Activated naive CD4-positive, alpha-beta T cell treated with anti-CD3 and anti-CD28 coated beads for 36 hours (primary cell): ENCODE results near the gene KDM3A. TPM values are rescaled to one million over a fixed set of nuclear protein-coding genes. Genes with fewer than 3 reads are reported as not detected.
A peak's percentile ranks its signal among the peaks of the same experiment; 100 is the strongest.

Experiments
- CTCF ChIA-PET: fragments of 350-600 bp; sonication (Branson Sonifier 250); formaldehyde crosslinking; loops from one replicate; lab custom pipeline; 2021; ENCODE audit warnings: antibody characterized with exemption; lab: Charles Lee
- DNase-seq: peaks from one replicate; pipeline ENCODE4 v3.0.0-alpha.2; 2020
- H3K27ac Mint-ChIP-seq: one replicate; pipeline ENCODE4 v1.8.0; 2021; ENCODE audit warnings: mild to moderate bottlenecking, mixed read lengths
- H3K27me3 Mint-ChIP-seq: one replicate; pipeline ENCODE4 v1.8.0; 2021; ENCODE audit warnings: low read depth, mixed read lengths
- H3K36me3 Mint-ChIP-seq: one replicate; pipeline ENCODE4 v1.8.0; 2021; ENCODE audit warnings: low read depth, mixed read lengths
- H3K4me1 Mint-ChIP-seq: one replicate; pipeline ENCODE4 v1.8.0; 2021; ENCODE audit warnings: low read depth, mixed read lengths
- H3K4me3 Mint-ChIP-seq: one replicate; pipeline ENCODE4 v1.8.0; 2021; ENCODE audit warnings: mild to moderate bottlenecking, moderate library complexity, mixed read lengths
- H3K9me3 Mint-ChIP-seq: one replicate; pipeline ENCODE4 v1.8.0; 2021; ENCODE audit warnings: mixed read lengths
- intact Hi-C: fragments of 100-400 bp; cut with micrococcal nuclease; formaldehyde crosslinking; loops from one replicate; pipeline ENCODE4 v1.15.1; 2023
- total RNA-seq, 2 experiments: library from RNA; stranded (reverse); gene quantifications; one replicate each; pipeline ENCODE4 v1.2.3, GENCODE V29; 2021

The KDM3A gene, protein sequence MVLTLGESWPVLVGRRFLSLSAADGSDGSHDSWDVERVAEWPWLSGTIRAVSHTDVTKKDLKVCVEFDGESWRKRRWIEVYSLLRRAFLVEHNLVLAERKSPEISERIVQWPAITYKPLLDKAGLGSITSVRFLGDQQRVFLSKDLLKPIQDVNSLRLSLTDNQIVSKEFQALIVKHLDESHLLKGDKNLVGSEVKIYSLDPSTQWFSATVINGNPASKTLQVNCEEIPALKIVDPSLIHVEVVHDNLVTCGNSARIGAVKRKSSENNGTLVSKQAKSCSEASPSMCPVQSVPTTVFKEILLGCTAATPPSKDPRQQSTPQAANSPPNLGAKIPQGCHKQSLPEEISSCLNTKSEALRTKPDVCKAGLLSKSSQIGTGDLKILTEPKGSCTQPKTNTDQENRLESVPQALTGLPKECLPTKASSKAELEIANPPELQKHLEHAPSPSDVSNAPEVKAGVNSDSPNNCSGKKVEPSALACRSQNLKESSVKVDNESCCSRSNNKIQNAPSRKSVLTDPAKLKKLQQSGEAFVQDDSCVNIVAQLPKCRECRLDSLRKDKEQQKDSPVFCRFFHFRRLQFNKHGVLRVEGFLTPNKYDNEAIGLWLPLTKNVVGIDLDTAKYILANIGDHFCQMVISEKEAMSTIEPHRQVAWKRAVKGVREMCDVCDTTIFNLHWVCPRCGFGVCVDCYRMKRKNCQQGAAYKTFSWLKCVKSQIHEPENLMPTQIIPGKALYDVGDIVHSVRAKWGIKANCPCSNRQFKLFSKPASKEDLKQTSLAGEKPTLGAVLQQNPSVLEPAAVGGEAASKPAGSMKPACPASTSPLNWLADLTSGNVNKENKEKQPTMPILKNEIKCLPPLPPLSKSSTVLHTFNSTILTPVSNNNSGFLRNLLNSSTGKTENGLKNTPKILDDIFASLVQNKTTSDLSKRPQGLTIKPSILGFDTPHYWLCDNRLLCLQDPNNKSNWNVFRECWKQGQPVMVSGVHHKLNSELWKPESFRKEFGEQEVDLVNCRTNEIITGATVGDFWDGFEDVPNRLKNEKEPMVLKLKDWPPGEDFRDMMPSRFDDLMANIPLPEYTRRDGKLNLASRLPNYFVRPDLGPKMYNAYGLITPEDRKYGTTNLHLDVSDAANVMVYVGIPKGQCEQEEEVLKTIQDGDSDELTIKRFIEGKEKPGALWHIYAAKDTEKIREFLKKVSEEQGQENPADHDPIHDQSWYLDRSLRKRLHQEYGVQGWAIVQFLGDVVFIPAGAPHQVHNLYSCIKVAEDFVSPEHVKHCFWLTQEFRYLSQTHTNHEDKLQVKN (N-terminal part only)
- total RNA-seq = 10 to 100 TPM; 47.3 to 49.9 TPM

DNA sequence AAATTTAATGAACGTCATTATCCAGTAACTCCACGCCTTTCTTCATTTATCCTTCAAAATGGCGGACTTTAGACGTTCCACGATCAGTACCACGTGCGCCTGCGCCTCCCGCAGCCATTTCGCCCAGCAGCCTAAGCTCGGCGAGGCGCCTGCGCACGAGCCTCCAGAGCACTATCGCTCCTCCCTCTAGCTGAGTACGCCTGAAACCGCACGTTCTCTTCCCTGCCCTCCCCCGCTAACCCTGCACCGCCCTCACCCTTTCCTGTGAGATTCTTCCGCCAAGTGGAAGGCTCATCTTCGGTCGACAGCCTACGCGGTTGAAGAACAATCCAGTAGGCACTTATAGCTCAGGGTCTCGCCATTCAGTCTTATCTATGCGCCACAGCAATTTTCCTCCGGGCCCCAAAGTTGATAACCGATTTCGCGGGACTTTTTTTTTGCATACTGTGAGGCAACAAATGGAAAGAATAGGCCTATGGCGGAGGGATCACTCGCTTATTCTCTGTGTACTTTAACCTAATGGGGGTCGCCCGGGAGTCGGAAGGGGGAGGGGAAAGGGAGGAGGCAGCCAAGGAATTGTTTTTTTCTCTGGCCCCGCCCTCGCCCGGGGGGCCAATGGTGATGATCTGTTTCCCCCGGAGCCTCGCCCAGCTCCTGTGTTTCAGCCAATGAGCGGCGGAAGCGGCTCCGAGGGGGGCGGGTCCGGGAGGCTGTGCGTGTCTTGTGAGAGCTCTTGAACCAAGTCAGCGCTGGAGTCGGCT is at the start of gene KDM3A:
TSS of gene KDM3A (plus strand) at position 741 of the 761 bp plus-strand sequence. CDS start 677 bp downstream, outside the sequence.
- peak; percentile 100 for DNase-seq
- Mint-ChIP-seq H3K36me3 (peaks cover 21% of the 10 kb centered on the region), H3K27ac (peak within 1 kb of the TSS; percentile 100), H3K9me3 (peaks cover 20% of the 10 kb centered on the region), H3K4me3 (peak within 1 kb of the TSS; percentile 92), H3K27me3 (no peaks in the 10 kb centered on the region), H3K4me1 (peaks cover 37% of the 10 kb centered on the region)
- CTCF ChIA-PET = interaction anchor here (0.5 to 1.4 kb wide), 7 partner anchors 27 to 715 kb away, joined by 3 to 6 read pairs (median 3); no protein-coding TSS in a partner anchor
- intact Hi-C loops = loop anchor here (1.0 to 10.0 kb wide), 8 partner anchors 73 to 1004 kb away; partner anchors contain the start of genes C2orf68, CHMP3, RNF103 and ST3GAL5

DNA sequence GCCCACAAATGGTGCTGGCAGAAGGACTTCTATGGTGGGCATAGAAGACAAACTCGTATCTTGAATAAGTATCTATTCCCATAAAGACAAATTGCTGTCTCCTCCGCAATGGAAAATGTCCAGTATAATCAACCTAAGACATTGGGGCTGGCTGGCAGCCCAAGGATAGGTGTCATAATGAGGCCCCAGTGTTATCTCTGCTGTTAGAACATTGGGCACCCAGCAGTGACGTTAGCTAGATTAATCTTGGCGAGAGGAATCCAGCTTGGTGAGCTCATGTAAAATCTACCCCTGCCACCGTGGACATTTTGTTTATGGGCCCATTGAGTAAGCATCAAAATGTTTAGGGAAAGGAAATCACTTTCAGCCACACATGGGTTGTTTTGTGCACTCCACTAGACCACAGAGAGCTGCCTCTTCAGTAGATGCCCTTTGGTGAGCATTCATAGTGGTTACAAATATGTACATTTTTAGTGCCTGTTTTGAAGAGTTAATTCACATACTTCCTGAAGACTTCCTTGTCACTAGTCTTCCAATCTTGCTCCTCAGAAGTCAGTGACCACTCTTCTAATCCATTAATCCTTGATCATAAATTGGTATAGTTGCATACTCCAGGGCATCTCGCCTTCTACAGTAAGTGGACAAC is 48.2 kb upstream of the KDM3A start:
- H3K9me3 Mint-ChIP-seq = no peaks in the 10 kb centered on the region
- no peaks in the 10 kb centered on the region for H3K27me3 Mint-ChIP-seq
- no peaks in the 10 kb centered on the region for H3K36me3 Mint-ChIP-seq
- H3K27ac Mint-ChIP-seq = peak overlapping the region; percentile 71
- H3K4me3 Mint-ChIP-seq = no peak overlapping the region
- intact Hi-C loops = loop anchor here (1.0 to 10.0 kb wide), 4 partner anchors 49 to 412 kb away; partner anchors contain the start of gene CHMP3
- CTCF ChIA-PET = interaction anchor here (1.4 kb wide), 2 partner anchors 23 to 41 kb away, joined by 3 to 4 read pairs; no protein-coding TSS in a partner anchor
- peaks cover 17% of the 10 kb centered on the region for H3K4me1 Mint-ChIP-seq
- DNase-seq = no peak

DNA sequence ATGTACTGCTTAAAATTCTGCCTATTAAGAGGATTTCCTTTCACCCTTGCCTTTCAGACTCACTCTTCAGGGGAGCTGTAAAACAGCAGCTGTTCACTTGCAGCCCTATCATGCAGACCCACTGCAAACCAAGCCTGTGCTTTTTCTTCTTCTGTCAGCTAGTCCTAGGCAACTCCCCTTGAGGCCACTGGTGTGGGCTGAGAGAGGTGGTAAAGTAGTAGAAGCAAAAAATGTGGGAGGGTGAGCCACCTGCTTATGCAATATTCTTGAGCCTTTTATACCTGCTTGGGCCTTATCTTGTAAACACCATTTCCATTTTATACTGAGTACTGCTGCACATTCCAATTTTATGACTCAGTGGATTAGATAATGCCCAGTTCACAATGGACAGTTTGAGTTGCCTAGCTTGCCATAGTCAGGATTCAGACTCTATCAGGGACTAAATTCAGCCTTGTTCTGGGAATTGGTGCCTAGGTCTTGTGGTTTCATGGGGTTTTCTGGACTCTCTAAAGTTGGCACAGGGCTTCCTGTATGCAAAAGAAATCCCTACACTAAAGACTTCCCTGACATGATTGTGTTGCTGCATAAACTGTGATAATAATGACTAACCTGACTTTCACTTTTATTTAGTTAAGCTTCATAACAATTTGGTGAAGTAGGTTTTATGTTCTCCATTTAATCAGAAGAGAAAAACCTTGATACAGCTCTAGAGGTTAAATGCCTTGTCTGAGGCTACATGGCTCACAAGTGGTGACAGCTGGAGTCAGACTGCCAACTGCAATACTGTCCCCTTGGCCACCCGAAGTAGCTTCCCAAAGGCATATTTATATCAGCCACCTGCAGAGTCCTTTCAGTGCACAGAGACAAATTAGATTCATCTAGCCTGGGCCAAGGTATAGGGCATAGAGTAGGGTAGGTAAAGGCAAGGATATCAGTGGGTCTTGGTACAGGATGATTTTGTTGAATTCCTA is 47.4 kb upstream of the KDM3A start:
- no peaks in the 10 kb centered on the region for H3K9me3 Mint-ChIP-seq
- no peaks in the 10 kb centered on the region for H3K27me3 Mint-ChIP-seq
- H3K4me1 Mint-ChIP-seq = peaks cover 17% of the 10 kb centered on the region
- peak; percentile 48 for DNase-seq
- no peaks in the 10 kb centered on the region for H3K36me3 Mint-ChIP-seq
- CTCF ChIA-PET = interaction anchor here (1.3 to 1.4 kb wide), 2 partner anchors 41 to 61 kb away, joined by 3 read pairs; no protein-coding TSS in a partner anchor
- peak overlapping the region; percentile 71 for H3K27ac Mint-ChIP-seq
- no peak overlapping the region for H3K4me3 Mint-ChIP-seq
- intact Hi-C loops = loop anchor here (1.0 to 10.0 kb wide), 4 partner anchors 48 to 411 kb away; partner anchors contain the start of gene CHMP3

DNA sequence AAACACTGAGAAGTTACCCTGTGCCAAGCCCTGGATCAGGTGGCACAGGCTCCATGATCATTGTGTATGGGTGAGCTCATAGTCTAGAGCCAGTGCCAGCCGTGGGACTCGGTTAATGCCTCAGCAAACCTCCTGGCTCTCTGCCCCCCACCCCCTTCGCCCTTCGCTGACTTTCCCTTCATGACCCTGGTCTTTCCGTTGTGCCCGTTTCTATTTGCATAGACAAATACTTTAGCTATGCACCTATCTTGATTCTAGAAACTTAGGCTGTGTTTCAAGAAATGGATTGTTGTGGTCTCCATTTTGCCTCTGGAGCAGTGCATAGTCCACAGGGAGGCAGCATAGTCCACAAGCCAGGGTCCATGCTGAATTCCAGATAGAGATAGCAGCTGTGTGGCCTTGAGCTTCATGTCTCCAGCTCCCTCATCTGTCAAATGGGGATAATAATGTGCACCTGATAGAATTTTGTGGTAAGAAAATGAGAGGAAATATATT is 44.8 kb upstream of the KDM3A start:
- peaks cover 17% of the 10 kb centered on the region for H3K4me1 Mint-ChIP-seq
- peak overlapping the region; percentile 15 for H3K27ac Mint-ChIP-seq
- H3K36me3 Mint-ChIP-seq = no peaks in the 10 kb centered on the region
- peak; percentile 57 for DNase-seq
- no peaks in the 10 kb centered on the region for H3K9me3 Mint-ChIP-seq
- no peaks in the 10 kb centered on the region for H3K27me3 Mint-ChIP-seq
- CTCF ChIA-PET = no interaction called here
- no peak overlapping the region for H3K4me3 Mint-ChIP-seq
- intact Hi-C loops = loop anchor here (10.0 kb wide), 1 partner anchor 408 kb away; no protein-coding TSS in a partner anchor

DNA sequence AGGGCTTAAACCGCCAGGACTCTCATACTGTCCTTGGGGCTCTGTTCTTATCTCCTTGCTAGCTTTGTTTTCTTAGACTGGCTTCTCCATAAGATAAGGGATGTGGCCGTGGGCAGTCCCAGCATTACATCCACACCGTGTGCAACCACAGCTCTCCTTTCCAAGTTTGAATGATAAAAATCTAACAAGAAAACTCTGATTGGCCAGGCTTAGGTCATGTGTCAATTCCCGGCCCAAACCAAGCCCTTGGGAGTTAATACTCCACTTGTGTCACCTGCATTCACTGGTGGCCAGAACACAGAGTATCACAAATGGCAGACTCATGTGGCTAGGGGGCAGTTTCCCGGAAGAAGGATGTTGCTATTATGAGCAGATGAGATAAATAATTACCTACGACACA is 43.2 kb upstream of the KDM3A start:
- DNase-seq = no peak
- intact Hi-C loops = loop anchor here (10.0 kb wide), 1 partner anchor 407 kb away; no protein-coding TSS in a partner anchor
- H3K9me3 Mint-ChIP-seq = no peaks in the 10 kb centered on the region
- no peaks in the 10 kb centered on the region for H3K27me3 Mint-ChIP-seq
- H3K36me3 Mint-ChIP-seq = no peaks in the 10 kb centered on the region
- CTCF ChIA-PET = interaction anchor here (0.6 to 1.2 kb wide), 2 partner anchors 81 to 117 kb away, joined by 4 to 5 read pairs; no protein-coding TSS in a partner anchor
- no peak overlapping the region for H3K27ac Mint-ChIP-seq
- H3K4me3 Mint-ChIP-seq = no peak overlapping the region
- H3K4me1 Mint-ChIP-seq = peaks cover 13% of the 10 kb centered on the region

DNA sequence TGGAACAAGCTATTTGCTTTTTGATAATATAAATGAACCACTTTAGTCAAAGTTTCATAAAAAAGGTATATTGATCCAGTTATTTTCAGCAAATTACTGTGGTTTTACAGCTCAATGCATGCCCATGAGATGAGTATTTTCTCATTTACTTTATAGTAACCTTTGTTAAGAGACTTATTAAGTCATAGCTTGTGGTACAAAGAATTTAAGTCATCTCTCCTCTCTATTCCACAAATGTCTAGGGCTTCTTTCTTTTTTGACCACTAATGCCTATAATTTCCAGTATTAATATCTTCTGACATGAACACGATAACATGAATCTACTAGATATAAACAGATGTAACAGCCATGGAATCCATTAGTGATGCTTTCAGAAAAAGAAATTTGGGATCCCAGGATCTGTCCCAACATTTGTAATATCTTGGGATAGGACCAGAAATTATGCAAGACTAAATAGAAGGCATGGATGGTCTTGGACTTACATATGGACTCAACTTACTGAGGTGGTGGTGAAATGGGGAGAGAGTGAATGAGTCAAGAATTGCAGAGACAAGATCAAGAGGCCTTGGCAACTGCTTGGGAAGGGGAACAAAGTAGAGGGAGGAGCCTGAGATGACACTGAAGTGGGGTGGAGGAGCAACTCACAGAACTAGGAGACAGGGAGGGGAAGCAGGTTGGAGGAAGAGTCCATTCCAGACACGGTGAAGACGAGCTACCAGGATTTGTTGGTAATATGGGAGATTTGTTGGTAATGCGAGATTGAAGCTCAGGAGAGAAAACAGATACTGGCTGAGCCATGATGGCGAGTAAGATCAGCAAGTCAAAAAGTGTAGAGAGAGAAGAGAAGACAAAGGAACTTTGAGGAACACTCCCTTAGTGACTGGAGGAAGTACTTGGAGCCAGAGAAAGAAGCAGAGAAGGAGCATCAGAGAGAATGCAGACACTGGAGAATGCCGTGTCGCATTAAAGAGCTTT is 42.4 kb upstream of the KDM3A start:
- no peak overlapping the region for H3K4me3 Mint-ChIP-seq
- no peaks in the 10 kb centered on the region for H3K27me3 Mint-ChIP-seq
- no peaks in the 10 kb centered on the region for H3K9me3 Mint-ChIP-seq
- CTCF ChIA-PET = interaction anchor here (0.7 kb wide), 1 partner anchor 585 kb away, joined by 3 read pairs; no protein-coding TSS in a partner anchor
- no peak for DNase-seq
- H3K36me3 Mint-ChIP-seq = no peaks in the 10 kb centered on the region
- H3K27ac Mint-ChIP-seq = no peak overlapping the region
- intact Hi-C loops = loop anchor here (10.0 kb wide), 1 partner anchor 406 kb away; no protein-coding TSS in a partner anchor
- peaks cover 5% of the 10 kb centered on the region for H3K4me1 Mint-ChIP-seq

DNA sequence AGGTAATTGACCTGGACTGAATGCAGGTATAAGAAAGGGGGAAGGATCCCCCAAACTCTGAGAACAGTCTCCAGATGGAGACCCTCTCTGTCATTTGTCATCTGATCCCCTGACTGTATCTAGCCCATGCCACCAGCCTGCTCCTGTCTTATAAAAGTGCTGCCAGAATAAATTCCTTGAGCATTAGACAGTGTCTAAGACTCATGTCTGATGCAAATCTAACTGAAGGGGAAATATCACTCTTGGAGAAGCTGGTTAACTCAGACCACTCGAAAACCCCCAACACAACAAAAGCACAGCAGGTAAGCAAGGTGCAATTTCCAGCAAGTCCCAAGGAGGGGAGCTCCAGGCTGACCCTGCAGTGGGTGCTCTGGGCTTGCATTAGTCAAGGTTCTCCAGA is 40.9 kb upstream of the KDM3A start:
- H3K36me3 Mint-ChIP-seq = no peaks in the 10 kb centered on the region
- CTCF ChIA-PET = no interaction called here
- no peak overlapping the region for H3K27ac Mint-ChIP-seq
- no peaks in the 10 kb centered on the region for H3K9me3 Mint-ChIP-seq
- no peaks in the 10 kb centered on the region for H3K4me1 Mint-ChIP-seq
- no peaks in the 10 kb centered on the region for H3K27me3 Mint-ChIP-seq
- intact Hi-C loops = no loop called here
- no peak overlapping the region for H3K4me3 Mint-ChIP-seq
- DNase-seq = no peak

DNA sequence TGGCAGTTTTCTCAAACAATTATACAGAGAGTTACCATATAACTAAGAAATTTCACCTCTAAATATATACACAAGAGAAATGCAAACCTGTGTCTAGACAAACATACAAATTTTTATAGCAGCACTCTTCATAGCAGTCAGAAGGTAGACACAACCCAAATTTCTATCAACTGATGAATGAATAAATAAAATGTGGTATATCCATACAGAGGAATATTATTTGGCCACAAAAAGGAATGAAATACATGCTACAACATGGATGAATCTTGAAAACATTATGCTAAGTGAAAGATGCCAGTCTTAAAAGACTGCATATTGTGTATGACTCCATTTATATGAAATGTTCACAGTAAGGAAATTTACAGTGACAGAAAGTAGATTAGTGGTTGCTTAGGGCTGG is 30.6 kb upstream of the KDM3A start:
- no peaks in the 10 kb centered on the region for H3K9me3 Mint-ChIP-seq
- no peak overlapping the region for H3K27ac Mint-ChIP-seq
- H3K27me3 Mint-ChIP-seq = peaks cover 11% of the 10 kb centered on the region
- no peaks in the 10 kb centered on the region for H3K36me3 Mint-ChIP-seq
- intact Hi-C loops = no loop called here
- H3K4me1 Mint-ChIP-seq = peaks cover 11% of the 10 kb centered on the region
- CTCF ChIA-PET = no interaction called here
- DNase-seq = no peak
- H3K4me3 Mint-ChIP-seq = no peak overlapping the region

DNA sequence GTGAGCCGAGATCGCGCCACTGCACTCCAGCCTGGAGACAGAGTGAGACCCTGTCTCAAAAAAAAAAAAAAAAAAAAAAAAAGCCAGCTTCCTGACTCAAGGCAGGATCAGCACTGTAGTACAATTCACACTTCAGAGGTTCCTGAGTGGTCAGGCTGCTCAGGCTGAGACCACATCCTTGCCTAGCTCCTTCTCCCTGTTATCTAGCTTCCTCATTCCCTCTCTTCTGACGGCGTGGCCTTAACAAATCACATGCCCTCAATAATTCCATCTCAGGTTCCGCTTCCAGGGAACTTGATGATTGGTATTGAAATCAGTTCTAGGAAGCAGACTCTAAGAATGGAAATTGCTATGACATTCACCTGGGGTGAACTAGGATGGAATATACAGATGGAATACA is 29.8 kb upstream of the KDM3A start:
- no peak for DNase-seq
- H3K36me3 Mint-ChIP-seq = no peaks in the 10 kb centered on the region
- peaks cover 11% of the 10 kb centered on the region for H3K4me1 Mint-ChIP-seq
- intact Hi-C loops = no loop called here
- H3K9me3 Mint-ChIP-seq = no peaks in the 10 kb centered on the region
- CTCF ChIA-PET = no interaction called here
- peaks cover 11% of the 10 kb centered on the region for H3K27me3 Mint-ChIP-seq
- no peak overlapping the region for H3K27ac Mint-ChIP-seq
- H3K4me3 Mint-ChIP-seq = no peak overlapping the region
